HCT116 (cell line): ENCODE results near the gene PDE6H.

Experiments
- EZH2phosphoT487 ChIP-seq: fragments of 200-600 bp; IDR thresholded peaks from 2 replicates; pipeline ENCODE4 v1.6.1; 2018; ENCODE audit warnings: antibody characterized with exemption, borderline replicate concordance
- JUND ChIP-seq: IDR thresholded peaks from 2 replicates; pipeline ENCODE4 v1.6.1; 2012
- POLR2A ChIP-seq: IDR thresholded peaks from 2 replicates; pipeline ENCODE4 v1.7.0; 2011; ENCODE audit warnings: borderline replicate concordance; ENCODE audit not compliant: insufficient read depth, insufficient read length; ENCODE audit errors: extremely low read depth
- RAD21 ChIP-seq: IDR thresholded peaks from 2 replicates; pipeline ENCODE4 v1.6.1; 2012; ENCODE audit warnings: low read depth, mild to moderate bottlenecking
- SRF ChIP-seq: IDR thresholded peaks from 2 replicates; pipeline ENCODE4 v1.6.1; 2012; ENCODE audit warnings: low read depth
- TCF7L2 ChIP-seq: IDR thresholded peaks from 2 replicates; pipeline ENCODE4 v1.7.0; 2011; ENCODE audit warnings: borderline replicate concordance, inconsistent platforms; ENCODE audit not compliant: insufficient read depth, insufficient read length; ENCODE audit errors: extremely low read depth
- YY1 ChIP-seq: IDR thresholded peaks from 2 replicates; pipeline ENCODE4 v1.6.1; 2011; ENCODE audit warnings: low read length, low read depth, moderate library complexity, mild to moderate bottlenecking; ENCODE audit not compliant: insufficient replicate concordance; ENCODE audit errors: extremely low read depth
- TF ChIP-seq, protein P1 (sequence below), 3 experiments: fragments of 200-600 bp in 1 of 3; sonication (generic) in 1 of 3; IDR thresholded peaks in 2 of 3; conservative IDR thresholded peaks in 1 of 3; 2 replicates each; pipeline ENCODE4 v1.5.1; 2012 to 2017; ENCODE audit warnings: low read depth in 2 of 3, low read length in 2 of 3, antibody characterized with exemption in 1 of 3, borderline replicate concordance in 1 of 3, control low read depth in 1 of 3, mild to moderate bottlenecking in 1 of 3, mixed read lengths in 1 of 3, mixed run types in 1 of 3, moderate library complexity in 1 of 3; ENCODE audit not compliant: insufficient read depth in 1 of 3

GRCh38 chr12:14984036-14984435 lies 11.2 kb downstream of the PDE6H start:
- TF ChIP-seq RAD21 = no peak
- no peak for TF ChIP-seq SRF
- no peak for TF ChIP-seq YY1
- TF ChIP-seq, protein P1, sequence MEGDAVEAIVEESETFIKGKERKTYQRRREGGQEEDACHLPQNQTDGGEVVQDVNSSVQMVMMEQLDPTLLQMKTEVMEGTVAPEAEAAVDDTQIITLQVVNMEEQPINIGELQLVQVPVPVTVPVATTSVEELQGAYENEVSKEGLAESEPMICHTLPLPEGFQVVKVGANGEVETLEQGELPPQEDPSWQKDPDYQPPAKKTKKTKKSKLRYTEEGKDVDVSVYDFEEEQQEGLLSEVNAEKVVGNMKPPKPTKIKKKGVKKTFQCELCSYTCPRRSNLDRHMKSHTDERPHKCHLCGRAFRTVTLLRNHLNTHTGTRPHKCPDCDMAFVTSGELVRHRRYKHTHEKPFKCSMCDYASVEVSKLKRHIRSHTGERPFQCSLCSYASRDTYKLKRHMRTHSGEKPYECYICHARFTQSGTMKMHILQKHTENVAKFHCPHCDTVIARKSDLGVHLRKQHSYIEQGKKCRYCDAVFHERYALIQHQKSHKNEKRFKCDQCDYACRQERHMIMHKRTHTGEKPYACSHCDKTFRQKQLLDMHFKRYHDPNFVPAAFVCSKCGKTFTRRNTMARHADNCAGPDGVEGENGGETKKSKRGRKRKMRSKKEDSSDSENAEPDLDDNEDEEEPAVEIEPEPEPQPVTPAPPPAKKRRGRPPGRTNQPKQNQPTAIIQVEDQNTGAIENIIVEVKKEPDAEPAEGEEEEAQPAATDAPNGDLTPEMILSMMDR (IDR thresholded peaks at IDR 0.05 in 2 of 3, conservative IDR thresholded peaks at IDR 0.05 in 1 of 3; ENCODE audit: borderline replicate concordance in 1 of 3, insufficient read depth in 1 of 3, low read depth in 2 of 3, low read length in 2 of 3) = no peak
- TF ChIP-seq TCF7L2 = no peak
- TF ChIP-seq POLR2A = no peak
- no peak for TF ChIP-seq EZH2phosphoT487
- TF ChIP-seq JUND = no peak
